B cell (primary cell): ENCODE results near the gene ELMO3. TPM values are rescaled to one million over a fixed set of nuclear protein-coding genes. Genes with fewer than 3 reads are reported as not detected.

Experiments used
- ATAC-seq: fragments of 200-7000 bp; cut with Tn5 transposase; one replicate; pipeline ENCODE4 v1.10.0; 2021; ENCODE audit warnings: low read depth, mild to moderate bottlenecking, moderate number of reproducible peaks, moderate library complexity
- CTCF ChIA-PET: fragments of 350-600 bp; sonication (Branson Sonifier 250); formaldehyde crosslinking; loops from one replicate; lab custom pipeline; 2021; ENCODE audit warnings: antibody characterized with exemption, inconsistent platforms; lab: Charles Lee
- POLR2A ChIA-PET: fragments of 350-600 bp; sonication (Branson Sonifier 250); formaldehyde crosslinking; loops from one replicate; lab custom pipeline; 2021; ENCODE audit warnings: antibody characterized with exemption; lab: Charles Lee
- DNase-seq: peaks from one replicate; pipeline ENCODE4 v3.0.0; 2013
- H2AFZ ChIP-seq: 2 replicates; pipeline ENCODE4 v1.6.1; 2012; ENCODE audit warnings: mild to moderate bottlenecking, low read depth, low read length; ENCODE audit not compliant: insufficient read depth, poor library complexity, severe bottlenecking
- H3K27ac ChIP-seq, 2 donors: 1 replicate in 1 of 2; 2 replicates in 1 of 2; pipeline ENCODE4 v1.5.1; 2012 to 2013; ENCODE audit warnings: low read length in 2 of 2, mild to moderate bottlenecking in 2 of 2, moderate library complexity in 1 of 2
- H3K27me3 ChIP-seq, 4 experiments: fragments of 200-600 bp in 1 of 4; sonication (generic) in 1 of 4; replicated peaks in 1 of 4; 1 replicate in 2 of 4; 2 replicates in 2 of 4; pipeline versions ENCODE4 v1.6.1 to v1.7.0; 2013 to 2016; ENCODE audit warnings: low read length in 3 of 4, mild to moderate bottlenecking in 2 of 4, mixed read lengths in 1 of 4, moderate library complexity in 1 of 4; ENCODE audit not compliant: insufficient read depth in 4 of 4, control insufficient read depth in 3 of 4; ENCODE audit errors: control extremely low read depth in 1 of 4
- H3K36me3 ChIP-seq, 2 experiments: replicated peaks in 1 of 2; 1 replicate in 1 of 2; 2 replicates in 1 of 2; pipeline versions ENCODE4 v1.6.1 to v1.7.1; 2013; ENCODE audit warnings: low read length in 1 of 2; ENCODE audit not compliant: insufficient read depth in 2 of 2, control insufficient read depth in 1 of 2; ENCODE audit errors: control extremely low read depth in 1 of 2, extremely low read depth in 1 of 2
- H3K4me1 ChIP-seq, 2 donors: fragments of 200-600 bp in 1 of 2; sonication (generic) in 1 of 2; 1 replicate in 1 of 2; 2 replicates in 1 of 2; pipeline versions ENCODE4 v1.5.1 to v1.6.1; 2013 to 2017; ENCODE audit warnings: low read length in 2 of 2; ENCODE audit not compliant: control insufficient read depth in 2 of 2, insufficient read depth in 2 of 2
- H3K4me2 ChIP-seq: replicated peaks from 2 replicates; pipeline ENCODE3; 2012; ENCODE audit warnings: mild to moderate bottlenecking, low read depth, low read length; ENCODE audit not compliant: poor library complexity, severe bottlenecking
- H3K4me3 ChIP-seq, 5 experiments: fragments of 200-600 bp in 1 of 5; sonication (generic) in 1 of 5; 1 replicate in 3 of 5; 2 replicates in 2 of 5; pipeline versions ENCODE4 v1.5.1 to v1.7.0; 2011 to 2016; ENCODE audit warnings: low read length in 4 of 5, mild to moderate bottlenecking in 4 of 5, low read depth in 2 of 5, control low read depth in 1 of 5, moderate library complexity in 1 of 5; ENCODE audit not compliant: insufficient read depth in 1 of 5; ENCODE audit errors: control extremely low read depth in 1 of 5, extremely low read depth in 1 of 5
- H3K79me2 ChIP-seq: fragments of 200-600 bp; sonication (generic); one replicate; pipeline ENCODE4 v1.6.0; 2016; ENCODE audit warnings: low read length; ENCODE audit not compliant: control insufficient read depth, insufficient read depth
- H3K9ac ChIP-seq: fragments of 200-600 bp; sonication (generic); 2 replicates; pipeline ENCODE4 v1.6.1; 2017; ENCODE audit warnings: mild to moderate bottlenecking, low read length, moderate library complexity
- H3K9me3 ChIP-seq, 3 donors: one replicate each; pipeline versions ENCODE4 v1.6.1 to v1.7.1; 2013; ENCODE audit warnings: low read length in 2 of 3; ENCODE audit not compliant: control insufficient read depth in 2 of 3, insufficient read depth in 1 of 3; ENCODE audit errors: control extremely low read depth in 1 of 3
- H4K20me1 ChIP-seq: 2 replicates; pipeline ENCODE4 v1.6.0; 2012; ENCODE audit warnings: mild to moderate bottlenecking, low read length; ENCODE audit not compliant: insufficient read depth, control insufficient read depth, poor library complexity, severe bottlenecking
- H3K27ac Mint-ChIP-seq: one replicate; pipeline ENCODE4 v1.8.0; 2021; ENCODE audit warnings: mixed read lengths
- H3K27me3 Mint-ChIP-seq: one replicate; pipeline ENCODE4 v1.8.0; 2021; ENCODE audit warnings: mixed read lengths
- H3K4me1 Mint-ChIP-seq: one replicate; pipeline ENCODE4 v1.8.0; 2021; ENCODE audit warnings: mixed read lengths
- H3K4me3 Mint-ChIP-seq: one replicate; pipeline ENCODE4 v1.8.0; 2021; ENCODE audit warnings: mixed read lengths
- H3K9me3 Mint-ChIP-seq: one replicate; pipeline ENCODE4 v1.8.0; 2022; ENCODE audit warnings: mixed read lengths; ENCODE audit not compliant: insufficient read depth
- CTCF ChIP-seq: fragments of 200-600 bp; IDR thresholded peaks from one replicate; pipeline ENCODE4 v1.8.0; 2022; ENCODE audit warnings: antibody characterized with exemption, mild to moderate bottlenecking
- EZH2 ChIP-seq: IDR thresholded peaks from 2 replicates; pipeline ENCODE4 v1.6.1; 2012; ENCODE audit warnings: borderline replicate concordance, low read depth, mild to moderate bottlenecking, moderate library complexity, low read length; ENCODE audit not compliant: insufficient read depth, poor library complexity, severe bottlenecking
- WGBS: methylation state at CpG from one replicate; pipeline ENCODE4 v1.1.5; 2013; ENCODE audit warnings: missing lambda C conversion rate; ENCODE audit not compliant: insufficient coverage; 5-methylcytosine and 5-hydroxymethylcytosine counted together
- intact Hi-C: fragments of 100-400 bp; cut with micrococcal nuclease; formaldehyde crosslinking; loops from one replicate; pipeline ENCODE4 v1.10.0; 2022
- polyA plus RNA-seq: library from polyadenylated mRNA; depleted of rRNA; stranded (reverse); fragments of >200 nt; gene quantifications from 2 replicates; pipeline ENCODE4 v1.2.3, GENCODE V29; 2012
- total RNA-seq, 2 donors: library from RNA; stranded (reverse); fragments of 120-200 nt in 1 of 2; gene quantifications; 1 replicate in 1 of 2; 2 replicates in 1 of 2; pipeline versions ENCODE4 v1.2.3 to v1.2.4, GENCODE V29; 2013 to 2022

The ELMO3 gene
- total and polyA plus RNA-seq, 2 donors (not counting 1 experiment from before 2014, with no cell fraction given) = 9.1 to 9.6 TPM

GRCh38 chr16:67184453-67184994 is 14.4 kb upstream of the ELMO3 start:
- POLR2A ChIA-PET = interaction anchor here (0.6 kb wide), 1 partner anchor 57 kb away, joined by 3 read pairs; no protein-coding TSS in a partner anchor
- H3K9ac ChIP-seq = peak overlapping the region; percentile 86

More at GRCh38 chr16:67184453-67184994, 14.4 kb upstream of the ELMO3 start:
- Histone ChIP-seq H3K4me3 (peak overlapping the region in 4 of 5 experiments; percentile 66 to 95 (median 72)), H3K27me3 (peaks cover 0 to 34% (median 6%) of the 10 kb centered on the region in 4 experiments), H2AFZ (peak overlapping the region; percentile 88), H3K4me2 (peak overlapping the region; percentile 99), H4K20me1 (no peaks in the 10 kb centered on the region), H3K79me2 (no peaks in the 10 kb centered on the region), H3K4me1 (peaks cover 20 to 22% of the 10 kb centered on the region in 2 donors), H3K36me3 (no peaks in the 10 kb centered on the region), H3K9me3 (peaks cover 0 to 3% (median 0%) of the 10 kb centered on the region in 3 donors), H3K27ac (no peak overlapping the region)
- H3K27me3 Mint-ChIP-seq = peaks cover 11% of the 10 kb centered on the region
- no peaks in the 10 kb centered on the region for H3K9me3 Mint-ChIP-seq
- no peak for DNase-seq
- 12% methylated on average over 54 of the region's 59 CpGs for WGBS
- peak overlapping the region; percentile 50 for H3K27ac Mint-ChIP-seq
- peaks cover 13% of the 10 kb centered on the region for H3K4me1 Mint-ChIP-seq
- CTCF ChIA-PET = interaction anchor here (0.7 to 2.5 kb wide), 25 partner anchors 8 to 240 kb away, joined by 3 to 27 read pairs (median 5); partner anchors contain the start of genes FBXL8, FHOD1, NOL3 and SLC9A5
- TF ChIP-seq CTCF (no peak), EZH2 (no peak)
- intact Hi-C loops = loop anchor here (1.0 to 2.0 kb wide), 3 partner anchors 62 to 237 kb away; partner anchors contain the start of genes FHOD1 and PHAF1
- peak overlapping the region; percentile 93 for H3K4me3 Mint-ChIP-seq
- no peak for ATAC-seq
